ENCODE data around the gene POU6F2. TPM values are rescaled to one million over a fixed set of nuclear protein-coding genes. Genes with fewer than 3 reads are reported as not detected.

Gene POU6F2
- total RNA-seq, 1 experiment from 2014 or later = 3.9 TPM

DNA sequence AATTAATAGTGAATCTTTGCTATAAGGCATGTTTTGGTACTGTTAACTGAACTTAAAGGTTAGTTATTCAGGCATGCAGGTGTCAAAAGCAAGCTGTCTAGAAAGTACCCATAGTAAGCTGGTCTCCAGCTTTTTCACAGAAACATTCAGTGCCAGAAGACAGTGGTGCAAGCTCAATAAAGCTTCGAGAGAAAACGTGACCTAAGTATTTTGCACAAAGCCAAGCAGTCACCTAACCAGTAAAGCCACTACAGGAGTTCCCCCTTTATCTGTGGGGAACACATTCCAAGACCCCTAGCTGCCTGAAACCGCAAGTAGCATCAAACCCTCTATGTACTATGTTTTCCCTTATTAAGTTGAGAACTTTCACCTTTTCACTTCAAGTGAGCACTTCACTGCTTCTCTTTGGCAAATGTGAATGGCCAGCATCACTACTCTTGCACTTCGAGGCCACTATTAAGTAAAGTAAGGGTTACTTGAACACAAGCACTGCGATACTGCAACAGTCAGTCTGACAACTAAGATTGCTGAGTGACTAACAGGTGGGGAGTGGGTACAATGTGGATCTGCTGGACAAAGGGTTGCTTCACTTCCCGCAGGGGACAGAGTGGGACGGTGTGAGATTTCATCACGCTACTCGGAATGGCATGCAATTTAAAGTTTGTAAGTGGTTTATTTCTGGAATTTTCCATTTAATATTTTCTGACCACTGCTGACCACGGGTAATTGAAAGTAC is 334.7 kb downstream of the POU6F2 start:
- Mint-ChIP-seq H3K27ac (ENCODE audit: unreplicated experiment) (no peak overlapping the region), H3K36me3 (ENCODE audit: insufficient read depth, unreplicated experiment) (no peaks in the 10 kb centered on the region), H3K9me3 (ENCODE audit: unreplicated experiment) (no peaks in the 10 kb centered on the region), H3K4me3 (ENCODE audit: unreplicated experiment) (no peak overlapping the region), H3K27me3 (ENCODE audit: insufficient read depth, unreplicated experiment) (peaks cover 22% of the 10 kb centered on the region), H3K4me1 (ENCODE audit: low read depth, unreplicated experiment) (no peaks in the 10 kb centered on the region)
- BruUV-seq (replicated peaks) = no TSS peak
- no peaks in the 10 kb centered on the region for H3K4me1 ChIP-seq
- H3K4me3 ChIP-seq (ENCODE audit: low read depth, low read length) = no peak overlapping the region
- ChIA-PET CTCF (no interaction called here), POLR2A (no interaction called here)
- TF ChIP-seq, protein P1, sequence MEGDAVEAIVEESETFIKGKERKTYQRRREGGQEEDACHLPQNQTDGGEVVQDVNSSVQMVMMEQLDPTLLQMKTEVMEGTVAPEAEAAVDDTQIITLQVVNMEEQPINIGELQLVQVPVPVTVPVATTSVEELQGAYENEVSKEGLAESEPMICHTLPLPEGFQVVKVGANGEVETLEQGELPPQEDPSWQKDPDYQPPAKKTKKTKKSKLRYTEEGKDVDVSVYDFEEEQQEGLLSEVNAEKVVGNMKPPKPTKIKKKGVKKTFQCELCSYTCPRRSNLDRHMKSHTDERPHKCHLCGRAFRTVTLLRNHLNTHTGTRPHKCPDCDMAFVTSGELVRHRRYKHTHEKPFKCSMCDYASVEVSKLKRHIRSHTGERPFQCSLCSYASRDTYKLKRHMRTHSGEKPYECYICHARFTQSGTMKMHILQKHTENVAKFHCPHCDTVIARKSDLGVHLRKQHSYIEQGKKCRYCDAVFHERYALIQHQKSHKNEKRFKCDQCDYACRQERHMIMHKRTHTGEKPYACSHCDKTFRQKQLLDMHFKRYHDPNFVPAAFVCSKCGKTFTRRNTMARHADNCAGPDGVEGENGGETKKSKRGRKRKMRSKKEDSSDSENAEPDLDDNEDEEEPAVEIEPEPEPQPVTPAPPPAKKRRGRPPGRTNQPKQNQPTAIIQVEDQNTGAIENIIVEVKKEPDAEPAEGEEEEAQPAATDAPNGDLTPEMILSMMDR (IDR thresholded peaks at IDR 0.05; ENCODE audit: insufficient read depth in 1 of 2, low read depth in 1 of 2, low read length in 1 of 2, severe bottlenecking in 1 of 2, unreplicated experiment in 1 of 2) = no peak
- no peaks in the 10 kb centered on the region for H3K9me3 ChIP-seq
- H3K36me3 ChIP-seq (ENCODE audit: control insufficient read depth, insufficient read depth, low read length) = no peaks in the 10 kb centered on the region
- peaks cover 1% of the 10 kb centered on the region; the same call in 1 of the 2 replicates for H3K27me3 ChIP-seq (replicated peaks; ENCODE audit: control insufficient read depth, insufficient read depth, low read length)
- intact Hi-C loops (cut with micrococcal nuclease; ENCODE audit: unreplicated experiment) = loop anchor here (10.0 kb wide), 1 partner anchor 152 kb away; no protein-coding TSS in a partner anchor
- no peak for DNase-seq

DNA sequence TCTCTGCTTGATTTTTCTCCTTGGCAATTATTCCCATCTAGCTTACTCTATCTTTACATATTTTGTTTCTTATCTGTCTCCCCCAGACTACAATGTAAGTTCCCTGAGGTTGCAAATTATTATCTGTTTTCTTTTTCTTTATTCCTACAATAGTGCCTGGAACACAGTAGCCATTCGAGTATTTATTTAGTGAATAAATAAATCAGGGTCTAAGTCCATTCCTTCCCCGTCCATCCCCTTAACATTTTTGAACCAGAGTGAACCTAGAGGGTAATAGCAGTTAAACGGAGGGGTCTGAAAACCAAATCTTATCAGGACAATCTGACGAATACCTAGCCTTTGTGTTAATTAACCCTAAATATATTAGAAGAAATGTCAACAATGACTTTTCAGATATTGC is 335.7 kb downstream of the POU6F2 start:
- no peaks in the 10 kb centered on the region for H3K4me1 Mint-ChIP-seq (ENCODE audit: low read depth, unreplicated experiment)
- CTCF ChIA-PET = no interaction called here

DNA sequence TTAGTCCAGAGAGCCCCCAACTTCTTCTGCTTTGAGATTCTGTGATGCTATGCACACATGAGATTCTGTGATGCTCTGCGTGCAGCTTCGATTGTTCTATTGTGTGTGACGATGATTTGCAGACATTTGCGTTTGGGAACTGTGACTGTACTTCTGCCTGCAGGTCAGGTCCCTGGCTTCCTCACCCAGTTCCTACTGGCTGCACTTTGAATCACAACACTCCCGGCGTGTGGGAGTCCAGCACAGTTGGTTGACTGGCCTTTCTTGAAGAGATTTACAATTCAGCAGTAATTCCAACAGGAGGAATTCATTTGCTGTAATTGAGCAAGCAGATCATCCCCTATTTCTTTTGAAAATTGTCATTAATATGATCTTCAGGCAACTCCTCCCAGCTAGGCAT is 336.3 kb downstream of the POU6F2 start:
- no peak overlapping the region for H3K4me3 Mint-ChIP-seq (ENCODE audit: unreplicated experiment)
- no peaks in the 10 kb centered on the region for H3K36me3 Mint-ChIP-seq (ENCODE audit: insufficient read depth, unreplicated experiment)
- H3K9me3 Mint-ChIP-seq (ENCODE audit: unreplicated experiment) = no peaks in the 10 kb centered on the region
- DNase-seq = no peak
- H3K4me1 ChIP-seq = no peaks in the 10 kb centered on the region
- H3K27ac Mint-ChIP-seq (ENCODE audit: unreplicated experiment) = no peak overlapping the region
- BruUV-seq (replicated peaks) = no TSS peak
- ChIA-PET POLR2A (no interaction called here), CTCF (no interaction called here)
- H3K27me3 ChIP-seq (replicated peaks; ENCODE audit: control insufficient read depth, insufficient read depth, low read length) = peaks cover 1% of the 10 kb centered on the region; the same call in 1 of the 2 replicates
- TF ChIP-seq, protein P1 (IDR thresholded peaks at IDR 0.05; ENCODE audit: insufficient read depth in 1 of 2, low read depth in 1 of 2, low read length in 1 of 2, severe bottlenecking in 1 of 2, unreplicated experiment in 1 of 2) = no peak
- H3K4me3 ChIP-seq (ENCODE audit: low read depth, low read length) = no peak overlapping the region
- no peaks in the 10 kb centered on the region for H3K9me3 ChIP-seq
- H3K4me1 Mint-ChIP-seq (ENCODE audit: low read depth, unreplicated experiment) = no peaks in the 10 kb centered on the region
- intact Hi-C loops (cut with micrococcal nuclease; ENCODE audit: unreplicated experiment) = loop anchor here (10.0 kb wide), 1 partner anchor 151 kb away; no protein-coding TSS in a partner anchor
- no peaks in the 10 kb centered on the region for H3K36me3 ChIP-seq (ENCODE audit: control insufficient read depth, insufficient read depth, low read length)
- H3K27me3 Mint-ChIP-seq (ENCODE audit: insufficient read depth, unreplicated experiment) = peaks cover 23% of the 10 kb centered on the region

More for the DNA sequence above, 335.7 kb downstream of the POU6F2 start:
- peaks cover 26% of the 10 kb centered on the region for H3K27me3 Mint-ChIP-seq (ENCODE audit: insufficient read depth, unreplicated experiment)
- no peaks in the 10 kb centered on the region for H3K36me3 ChIP-seq (ENCODE audit: control insufficient read depth, insufficient read depth, low read length)
- no peaks in the 10 kb centered on the region for H3K36me3 Mint-ChIP-seq (ENCODE audit: insufficient read depth, unreplicated experiment)
- POLR2A ChIA-PET = no interaction called here
- H3K9me3 ChIP-seq = no peaks in the 10 kb centered on the region
- no peak for DNase-seq
- TF ChIP-seq, protein P1 (IDR thresholded peaks at IDR 0.05; ENCODE audit: insufficient read depth in 1 of 2, low read depth in 1 of 2, low read length in 1 of 2, severe bottlenecking in 1 of 2, unreplicated experiment in 1 of 2) = no peak
- BruUV-seq (replicated peaks) = no TSS peak
- H3K27me3 ChIP-seq (replicated peaks; ENCODE audit: control insufficient read depth, insufficient read depth, low read length) = peaks cover 1% of the 10 kb centered on the region; the same call in 1 of the 2 replicates
- no peak overlapping the region for H3K4me3 Mint-ChIP-seq (ENCODE audit: unreplicated experiment)
- H3K27ac Mint-ChIP-seq (ENCODE audit: unreplicated experiment) = no peak overlapping the region
- no peaks in the 10 kb centered on the region for H3K4me1 ChIP-seq
- intact Hi-C loops (cut with micrococcal nuclease; ENCODE audit: unreplicated experiment) = loop anchor here (10.0 kb wide), 1 partner anchor 151 kb away; no protein-coding TSS in a partner anchor
- no peak overlapping the region for H3K4me3 ChIP-seq (ENCODE audit: low read depth, low read length)
- no peaks in the 10 kb centered on the region for H3K9me3 Mint-ChIP-seq (ENCODE audit: unreplicated experiment)

Measured in Caco-2 (cell line).